Loucy (cell line): ENCODE data around the gene ZSCAN21.

Experiments used
- H2AFZ ChIP-seq: fragments of 200-600 bp; sonication (generic); 2 replicates; pipeline ENCODE4 v1.6.0; 2016; ENCODE audit warnings: antibody characterized with exemption, mild to moderate bottlenecking, low read length, moderate library complexity
- H3F3A ChIP-seq: fragments of 200-600 bp; 2 replicates; pipeline ENCODE4 v1.6.0; 2016; ENCODE audit warnings: antibody characterized with exemption, low read depth, mild to moderate bottlenecking
- H3K27me3 ChIP-seq: fragments of 200-600 bp; sonication (generic); 2 replicates; pipeline ENCODE4 v1.6.1; 2014; ENCODE audit warnings: low read length, mild to moderate bottlenecking; ENCODE audit not compliant: insufficient read depth, poor library complexity, severe bottlenecking
- H3K36me3 ChIP-seq: fragments of 200-600 bp; sonication (generic); 2 replicates; pipeline ENCODE4 v1.6.1; 2016; ENCODE audit warnings: low read length; ENCODE audit not compliant: insufficient read depth
- H3K4me1 ChIP-seq: fragments of 200-600 bp; sonication (generic); 2 replicates; pipeline ENCODE4 v1.5.1; 2014; ENCODE audit warnings: low read length, mild to moderate bottlenecking; ENCODE audit not compliant: insufficient read depth, poor library complexity, severe bottlenecking
- H3K4me2 ChIP-seq: fragments of 200-600 bp; sonication (generic); 2 replicates; pipeline ENCODE4 v1.6.0; 2014; ENCODE audit warnings: antibody characterized with exemption, low read length, low read depth, mild to moderate bottlenecking; ENCODE audit not compliant: poor library complexity, severe bottlenecking
- H3K4me3 ChIP-seq: fragments of 200-600 bp; sonication (generic); 2 replicates; pipeline ENCODE4 v1.5.1; 2014; ENCODE audit warnings: low read length, mild to moderate bottlenecking, mixed read lengths; ENCODE audit not compliant: poor library complexity, severe bottlenecking
- H3K79me2 ChIP-seq: fragments of 200-600 bp; sonication (generic); 2 replicates; pipeline ENCODE4 v1.6.1; 2014; ENCODE audit warnings: low read length; ENCODE audit not compliant: insufficient read depth
- H3K9ac ChIP-seq: fragments of 200-600 bp; sonication (generic); 2 replicates; pipeline ENCODE4 v1.6.0; 2014; ENCODE audit warnings: mild to moderate bottlenecking, low read depth, low read length, moderate library complexity; ENCODE audit not compliant: poor library complexity, severe bottlenecking
- H3K9me2 ChIP-seq: fragments of 200-600 bp; sonication (generic); replicated peaks from 2 replicates; pipeline ENCODE4 v1.6.1; 2016; ENCODE audit warnings: low read depth, low read length, mixed read lengths
- H3K9me3 ChIP-seq: fragments of 200-600 bp; sonication (generic); 2 replicates; pipeline ENCODE4 v1.6.1; 2014; ENCODE audit warnings: mild to moderate bottlenecking, antibody characterized with exemption, low read length, low read depth; ENCODE audit not compliant: insufficient read depth
- H4K20me1 ChIP-seq: fragments of 200-600 bp; sonication (generic); 2 replicates; pipeline ENCODE4 v1.6.0; 2014; ENCODE audit warnings: antibody characterized with exemption, low read length, mild to moderate bottlenecking; ENCODE audit not compliant: insufficient read depth, poor library complexity, severe bottlenecking
- CTCF ChIP-seq: fragments of 200-600 bp; sonication (generic); conservative IDR thresholded peaks from 2 replicates; pipeline ENCODE4 v1.5.1; 2014; ENCODE audit warnings: mild to moderate bottlenecking, antibody characterized with exemption, low read length
- EZH2phosphoT487 ChIP-seq: fragments of 200-600 bp; IDR thresholded peaks from 2 replicates; pipeline ENCODE4 v1.6.1; 2018; ENCODE audit warnings: antibody characterized with exemption, mild to moderate bottlenecking, moderate library complexity, borderline replicate concordance

Gene ZSCAN21

DNA sequence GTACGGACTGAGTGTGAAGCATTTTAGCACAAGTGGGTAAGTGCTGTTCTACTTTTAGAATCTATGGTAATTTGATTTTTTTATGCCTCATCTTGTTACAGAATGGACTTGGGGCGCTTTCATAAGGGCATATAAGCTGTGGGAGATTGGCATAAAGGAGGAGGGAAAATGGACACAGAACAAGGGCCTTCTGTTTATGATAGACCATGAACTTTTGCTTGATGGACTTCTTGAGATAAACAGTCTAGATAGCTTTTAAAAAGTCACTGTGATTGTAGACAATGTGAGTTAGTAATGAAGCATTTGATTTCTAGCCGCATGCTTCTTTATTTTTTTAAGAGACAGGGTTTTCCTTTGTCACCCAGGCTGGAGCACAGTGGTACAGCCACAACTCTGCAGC is 2.0 kb downstream of the ZSCAN21 start:
- no peak overlapping the region for H3K9ac ChIP-seq
- H3K4me3 ChIP-seq, result no peak overlapping the region
- H3K9me2 ChIP-seq, result no peaks in the 10 kb centered on the region
- H3K27me3 ChIP-seq, result no peaks in the 10 kb centered on the region
- peaks cover 12% of the 10 kb centered on the region for H3K79me2 ChIP-seq
- H4K20me1 ChIP-seq, result no peaks in the 10 kb centered on the region
- no peaks in the 10 kb centered on the region for H3F3A ChIP-seq
- no peak overlapping the region for H2AFZ ChIP-seq
- peaks cover 14% of the 10 kb centered on the region for H3K4me1 ChIP-seq
- H3K36me3 ChIP-seq, result no peaks in the 10 kb centered on the region
- TF ChIP-seq EZH2phosphoT487 (no peak), CTCF (no peak)
- peak overlapping the region; percentile 8 for H3K4me2 ChIP-seq
- H3K9me3 ChIP-seq, result no peaks in the 10 kb centered on the region

GRCh38 chr7:100053215-100053614 is 3.6 kb downstream of the ZSCAN21 start:
- no peaks in the 10 kb centered on the region for H4K20me1 ChIP-seq
- peaks cover 11% of the 10 kb centered on the region; the same call in 1 of the 2 replicates for H3K36me3 ChIP-seq
- H3K9me2 ChIP-seq, result no peaks in the 10 kb centered on the region
- TF ChIP-seq EZH2phosphoT487, result no peak
- TF ChIP-seq CTCF, result peak; percentile 58
- H3K79me2 ChIP-seq, result peaks cover 12% of the 10 kb centered on the region
- H3K27me3 ChIP-seq, result no peaks in the 10 kb centered on the region
- peaks cover 14% of the 10 kb centered on the region for H3K4me1 ChIP-seq
- no peak overlapping the region for H3K4me3 ChIP-seq
- no peaks in the 10 kb centered on the region for H3F3A ChIP-seq
- no peak overlapping the region for H3K9ac ChIP-seq
- H3K9me3 ChIP-seq, result no peaks in the 10 kb centered on the region
- no peak overlapping the region for H2AFZ ChIP-seq
- H3K4me2 ChIP-seq, result no peak overlapping the region

DNA sequence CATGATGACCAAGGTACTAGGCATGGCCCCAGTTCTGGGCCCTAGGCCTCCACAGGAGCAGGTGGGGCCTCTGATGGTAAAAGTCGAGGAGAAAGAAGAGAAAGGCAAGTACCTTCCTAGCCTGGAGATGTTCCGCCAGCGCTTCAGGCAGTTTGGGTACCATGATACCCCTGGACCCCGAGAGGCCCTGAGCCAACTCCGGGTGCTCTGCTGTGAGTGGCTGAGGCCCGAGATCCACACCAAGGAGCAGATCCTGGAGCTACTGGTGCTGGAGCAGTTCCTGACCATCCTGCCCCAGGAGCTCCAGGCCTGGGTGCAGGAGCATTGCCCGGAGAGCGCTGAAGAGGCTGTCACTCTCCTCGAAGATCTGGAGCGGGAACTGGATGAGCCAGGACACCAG is 7.4 kb downstream of the ZSCAN21 start:
- no peak overlapping the region for H2AFZ ChIP-seq
- no peaks in the 10 kb centered on the region for H3F3A ChIP-seq
- peaks cover 13% of the 10 kb centered on the region; the same call in 1 of the 2 replicates for H3K36me3 ChIP-seq
- no peak overlapping the region for H3K9ac ChIP-seq
- H3K4me2 ChIP-seq, result no peak overlapping the region
- H3K9me2 ChIP-seq, result no peaks in the 10 kb centered on the region
- no peaks in the 10 kb centered on the region for H3K27me3 ChIP-seq
- H4K20me1 ChIP-seq, result no peaks in the 10 kb centered on the region
- H3K79me2 ChIP-seq, result no peaks in the 10 kb centered on the region
- H3K4me1 ChIP-seq, result no peaks in the 10 kb centered on the region
- H3K4me3 ChIP-seq, result no peak overlapping the region
- no peak for TF ChIP-seq CTCF
- no peak for TF ChIP-seq EZH2phosphoT487
- no peaks in the 10 kb centered on the region for H3K9me3 ChIP-seq
